LNCaP clone FGC (cell line): ENCODE results near the gene ELF1.
"Not testable (repeated sequence)": the region's sequence is repeated elsewhere in the genome, so short reads cannot be mapped to it uniquely, and the experiment has no call there.

Experiments used
- DNase-seq: peaks from one replicate; pipeline ENCODE4 v3.0.0-alpha.2; 2011; ENCODE audit warnings: low read depth
- H3K4me3 ChIP-seq: 2 replicates; pipeline ENCODE4 v1.5.1; 2011; ENCODE audit warnings: mild to moderate bottlenecking, low read depth, low read length, control low read depth
- TF ChIP-seq, protein P1 (sequence below): IDR thresholded peaks from 2 replicates; pipeline ENCODE4 v1.5.1; 2012; ENCODE audit warnings: mild to moderate bottlenecking; ENCODE audit not compliant: control insufficient read depth, insufficient read depth; ENCODE audit errors: extremely low read depth

The ELF1 gene

GRCh38 chr13:40981361-40981760, 37.8 kb downstream of the ELF1 start:
- no peak for DNase-seq
- TF ChIP-seq, protein P1, sequence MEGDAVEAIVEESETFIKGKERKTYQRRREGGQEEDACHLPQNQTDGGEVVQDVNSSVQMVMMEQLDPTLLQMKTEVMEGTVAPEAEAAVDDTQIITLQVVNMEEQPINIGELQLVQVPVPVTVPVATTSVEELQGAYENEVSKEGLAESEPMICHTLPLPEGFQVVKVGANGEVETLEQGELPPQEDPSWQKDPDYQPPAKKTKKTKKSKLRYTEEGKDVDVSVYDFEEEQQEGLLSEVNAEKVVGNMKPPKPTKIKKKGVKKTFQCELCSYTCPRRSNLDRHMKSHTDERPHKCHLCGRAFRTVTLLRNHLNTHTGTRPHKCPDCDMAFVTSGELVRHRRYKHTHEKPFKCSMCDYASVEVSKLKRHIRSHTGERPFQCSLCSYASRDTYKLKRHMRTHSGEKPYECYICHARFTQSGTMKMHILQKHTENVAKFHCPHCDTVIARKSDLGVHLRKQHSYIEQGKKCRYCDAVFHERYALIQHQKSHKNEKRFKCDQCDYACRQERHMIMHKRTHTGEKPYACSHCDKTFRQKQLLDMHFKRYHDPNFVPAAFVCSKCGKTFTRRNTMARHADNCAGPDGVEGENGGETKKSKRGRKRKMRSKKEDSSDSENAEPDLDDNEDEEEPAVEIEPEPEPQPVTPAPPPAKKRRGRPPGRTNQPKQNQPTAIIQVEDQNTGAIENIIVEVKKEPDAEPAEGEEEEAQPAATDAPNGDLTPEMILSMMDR, result no peak
- H3K4me3 ChIP-seq, result no peak overlapping the region

DNA sequence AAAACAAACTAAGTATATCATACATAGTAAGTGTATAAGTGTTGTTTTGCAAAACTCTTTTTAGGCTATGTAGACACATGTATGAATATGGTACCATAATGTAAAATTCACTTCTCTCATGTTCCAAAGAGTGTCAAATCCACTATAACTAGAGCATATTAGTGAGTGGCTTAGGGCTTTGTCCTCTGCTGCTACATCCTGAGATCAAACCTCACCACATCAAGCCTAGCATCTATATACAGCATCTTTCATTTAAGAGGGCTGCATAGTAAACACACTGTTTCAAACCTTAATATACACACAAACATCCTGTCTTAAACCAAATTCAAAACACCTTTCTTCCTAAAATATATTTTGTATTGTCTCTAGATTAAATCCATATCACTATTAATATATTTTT, 38.7 kb downstream of the ELF1 start:
- no peak overlapping the region for H3K4me3 ChIP-seq
- DNase-seq, result no peak
- TF ChIP-seq, protein P1, result no peak

DNA sequence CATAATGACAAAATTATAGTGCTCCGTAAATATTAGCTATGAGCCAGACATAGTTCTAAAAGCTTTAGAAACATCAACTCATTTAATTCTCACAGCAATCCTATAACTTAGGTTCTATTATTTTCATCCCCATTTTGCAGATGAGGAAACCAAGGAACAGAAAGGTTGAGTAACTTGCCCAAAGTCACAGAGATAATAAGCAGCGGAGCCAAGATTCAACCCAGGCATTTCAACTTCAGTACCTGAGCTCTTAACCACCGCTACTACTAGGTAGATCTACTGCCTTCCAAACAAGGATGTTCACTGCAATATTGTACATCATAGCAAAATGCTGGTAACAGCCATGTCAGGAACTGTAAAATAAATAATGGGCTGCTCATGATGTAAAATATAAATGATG, 39.9 kb downstream of the ELF1 start:
- TF ChIP-seq, protein P1, result no peak
- no peak overlapping the region for H3K4me3 ChIP-seq
- no peak for DNase-seq

GRCh38 chr13:40978109-40978508, 41.0 kb downstream of the ELF1 start:
- not testable (repeated sequence) for DNase-seq, H3K4me3 ChIP-seq

DNA sequence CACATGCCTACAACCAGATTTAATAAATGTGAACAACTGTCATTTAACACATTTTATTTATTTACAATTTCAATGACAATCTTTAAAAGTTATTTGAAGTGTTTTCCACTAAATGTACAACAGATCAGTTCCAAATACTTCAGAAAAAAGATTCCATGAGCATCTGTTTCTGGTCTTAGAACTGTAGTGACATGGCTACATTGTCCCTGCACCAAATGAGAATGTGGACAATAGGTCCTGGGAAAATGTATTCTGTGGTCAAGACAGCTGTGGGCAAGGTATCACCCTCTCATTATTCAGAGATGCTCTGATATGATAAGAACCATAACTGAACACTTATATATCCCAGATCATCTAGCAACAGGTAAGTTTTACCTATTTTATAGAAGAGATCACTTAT, 43.7 kb downstream of the ELF1 start:
- H3K4me3 ChIP-seq, result no peak overlapping the region
- DNase-seq, result no peak
- TF ChIP-seq, protein P1, result no peak

DNA sequence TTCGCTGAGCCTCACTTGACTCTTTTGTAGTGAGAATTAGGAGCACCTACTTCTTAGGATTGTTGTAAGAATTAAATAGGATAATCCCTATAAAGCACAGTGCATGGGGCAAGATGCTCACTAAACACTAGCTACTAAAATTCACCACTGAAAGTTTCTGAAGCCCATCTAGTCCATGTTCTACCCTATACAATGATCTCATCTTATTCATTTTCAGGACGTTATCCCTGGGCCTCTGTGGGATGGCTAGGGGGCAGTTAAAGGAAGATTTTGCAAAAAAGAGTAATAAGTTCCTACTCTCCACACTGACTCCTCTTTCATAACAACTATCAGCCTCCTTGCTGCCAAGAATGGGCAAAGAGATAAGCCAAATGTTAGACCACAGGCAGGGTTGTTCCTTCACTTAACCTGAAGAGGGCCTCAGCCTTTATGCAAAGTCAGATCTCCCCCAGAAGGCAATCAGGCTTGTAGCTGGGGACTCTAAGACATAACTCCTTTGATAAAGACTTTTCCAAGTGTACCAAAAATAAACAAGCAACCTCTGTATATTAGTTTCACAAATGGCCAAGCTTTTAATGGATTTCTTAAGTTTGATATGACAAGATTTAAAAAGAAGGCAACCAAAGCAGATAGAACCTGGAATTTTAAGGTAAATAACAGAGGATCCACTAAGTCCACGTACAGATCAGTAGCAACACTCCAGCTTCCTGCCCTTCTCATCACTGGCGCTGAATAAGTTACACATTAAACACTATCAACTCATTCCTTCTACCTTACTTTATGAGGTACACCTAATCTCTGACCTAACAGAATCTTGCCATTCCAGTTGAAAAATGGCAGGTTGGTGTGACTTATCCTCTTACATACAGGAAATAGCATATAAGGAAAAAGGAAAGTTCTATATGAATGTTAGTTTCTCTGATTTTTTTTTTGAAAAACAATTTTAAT, 44.4 kb downstream of the ELF1 start:
- TF ChIP-seq, protein P1, result peak; percentile 33; the same call in 1 of the 2 replicates
- peak; percentile 72 for DNase-seq
- H3K4me3 ChIP-seq, result no peak overlapping the region

DNA sequence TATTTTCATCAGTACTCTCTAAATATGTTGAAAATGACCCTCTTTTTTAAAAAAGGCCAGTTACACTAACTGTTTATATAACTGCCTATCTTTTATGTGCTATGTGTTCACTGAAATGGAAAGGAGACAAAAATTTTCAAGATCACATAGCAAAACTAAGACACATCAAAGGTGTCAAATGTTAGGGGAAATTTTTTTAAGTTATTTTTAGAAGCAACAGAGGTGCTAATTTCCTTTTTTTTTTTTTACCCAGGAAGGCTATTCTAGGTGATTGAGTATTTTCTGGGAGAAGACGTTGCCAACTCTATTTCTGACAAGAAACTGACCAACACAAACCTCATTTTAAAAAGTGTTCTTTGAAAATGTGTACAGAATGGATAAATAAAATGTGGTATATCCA, 45.7 kb downstream of the ELF1 start:
- TF ChIP-seq, protein P1, result no peak
- H3K4me3 ChIP-seq, result no peak overlapping the region
- no peak for DNase-seq
